ENCODE data around the gene PNMA6E.

GRCh38 chrX:153446636-153446936, 45.4 kb upstream of the PNMA6E start:
- TF ChIP-seq ZNF384 (IDR thresholded peaks at IDR 0.05) = no peak
- no peak for TF ChIP-seq HDGF (IDR thresholded peaks at IDR 0.05; ENCODE audit: borderline replicate concordance)
- no peak for TF ChIP-seq CTBP1 (IDR thresholded peaks at IDR 0.05; ENCODE audit: borderline replicate concordance)
- TF ChIP-seq FOXM1 (IDR thresholded peaks at IDR 0.05; ENCODE audit: borderline replicate concordance) = no peak
- no peak for TF ChIP-seq BHLHE40 (IDR thresholded peaks at IDR 0.05; ENCODE audit: borderline replicate concordance)
- no peak for TF ChIP-seq PKNOX1 (IDR thresholded peaks at IDR 0.05)
